ENCODE measurements around the gene DUS1L.

DUS1L gene

DNA sequence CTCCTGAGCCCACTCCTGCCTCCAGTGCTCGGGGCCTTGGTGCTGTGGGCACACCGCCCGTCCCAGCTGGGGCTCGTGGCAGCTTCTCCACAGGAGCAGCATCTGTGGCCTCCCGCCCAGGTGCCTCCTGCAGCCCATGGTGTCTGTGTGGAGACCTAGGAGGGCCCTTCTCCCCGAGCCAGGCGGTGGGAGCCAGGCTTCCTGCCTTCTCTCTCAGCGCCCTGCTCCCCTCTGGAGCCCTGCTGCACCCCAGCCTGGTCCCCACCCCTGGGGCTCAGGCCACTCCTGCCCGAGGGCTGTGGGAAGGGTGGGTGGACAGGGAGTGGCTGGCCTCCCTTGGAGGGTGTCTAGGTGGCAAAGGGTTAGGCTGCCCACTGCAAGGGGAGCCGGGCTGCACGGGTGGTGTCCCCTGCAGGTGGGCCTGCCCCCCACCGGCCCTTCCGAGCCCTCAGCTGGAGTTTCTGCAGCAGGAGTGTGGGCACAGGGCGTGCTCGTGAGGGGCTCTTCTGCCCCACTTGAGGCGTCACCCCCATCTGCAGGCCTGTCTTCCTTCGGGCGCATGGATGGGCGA lies 53.9 kb downstream of the DUS1L start:
- DNase-seq, result no peak

DNA sequence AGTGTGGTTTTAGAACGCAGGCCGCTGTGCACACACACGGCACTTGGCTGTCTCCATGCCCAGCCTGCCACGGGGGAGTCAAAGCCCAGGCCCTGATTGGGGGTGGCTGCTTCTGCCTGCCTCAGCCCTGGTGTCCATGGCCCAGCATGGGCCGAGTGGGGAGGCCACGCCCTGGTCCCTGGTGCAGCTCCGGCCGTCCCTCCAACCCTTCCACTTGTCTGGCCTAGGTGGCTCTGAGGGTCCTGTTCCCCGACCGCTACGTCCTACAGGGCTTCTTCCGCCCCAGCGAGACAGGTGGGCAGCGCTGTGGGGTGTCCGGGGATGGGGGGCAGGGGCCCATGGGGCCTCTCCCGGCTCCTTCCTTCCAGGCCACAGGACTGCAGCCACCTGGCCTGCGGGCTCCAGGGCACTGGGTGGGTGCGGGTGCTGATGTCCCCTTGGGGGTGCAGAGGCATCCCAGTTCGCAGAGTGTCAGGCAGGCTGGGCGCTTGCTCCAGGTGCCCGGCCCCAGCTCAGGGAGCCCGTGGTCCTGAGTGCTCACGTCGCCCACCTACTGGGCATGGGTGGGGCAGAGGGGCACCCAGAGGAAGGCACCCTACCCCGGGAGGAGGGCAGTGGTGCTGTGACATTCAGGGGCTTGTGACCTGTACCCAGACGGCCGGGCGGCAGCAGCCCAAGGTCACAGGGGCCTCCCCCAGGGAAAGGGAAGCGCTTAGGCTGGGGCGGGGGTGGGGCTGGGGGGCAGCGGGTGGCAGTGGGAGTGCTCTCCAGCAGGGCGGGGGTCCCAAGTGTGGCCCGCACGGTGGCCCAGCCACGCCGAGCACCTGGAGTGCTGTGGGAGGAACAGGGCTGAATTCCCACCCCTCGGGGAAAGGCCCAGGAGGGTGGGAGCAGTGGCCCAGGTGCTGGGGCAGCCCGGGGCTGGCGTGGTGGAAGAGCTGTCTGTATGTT lies 54.8 kb downstream of the DUS1L start:
- no peak for DNase-seq

- no peak for DNase-seq
Measured at GRCh38 chr17:82009413-82009812, 56.2 kb downstream of the DUS1L start.

DNA sequence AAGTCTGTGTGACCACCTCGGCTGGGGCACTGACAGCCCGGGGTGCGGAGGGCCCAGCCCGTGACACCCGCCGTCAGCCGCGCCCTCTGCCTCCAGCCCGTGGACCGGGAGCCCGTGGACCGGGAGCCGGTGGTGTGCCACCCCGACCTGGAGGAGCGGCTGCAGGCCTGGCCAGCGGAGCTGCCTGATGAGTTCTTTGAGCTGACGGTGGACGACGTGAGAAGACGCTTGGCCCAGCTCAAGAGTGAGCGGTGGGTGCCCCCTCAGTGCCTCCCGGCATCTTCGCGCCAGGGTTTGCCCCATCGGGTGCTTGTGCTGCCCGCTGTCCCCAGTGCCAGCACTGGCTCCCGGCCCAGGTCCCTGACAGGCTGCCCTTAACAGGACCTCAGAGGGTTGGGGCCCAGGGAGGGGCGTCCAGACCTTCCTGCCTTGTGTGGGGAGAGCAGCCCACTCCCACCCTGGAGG lies 56.6 kb downstream of the DUS1L start:
- no peak for DNase-seq

DNA sequence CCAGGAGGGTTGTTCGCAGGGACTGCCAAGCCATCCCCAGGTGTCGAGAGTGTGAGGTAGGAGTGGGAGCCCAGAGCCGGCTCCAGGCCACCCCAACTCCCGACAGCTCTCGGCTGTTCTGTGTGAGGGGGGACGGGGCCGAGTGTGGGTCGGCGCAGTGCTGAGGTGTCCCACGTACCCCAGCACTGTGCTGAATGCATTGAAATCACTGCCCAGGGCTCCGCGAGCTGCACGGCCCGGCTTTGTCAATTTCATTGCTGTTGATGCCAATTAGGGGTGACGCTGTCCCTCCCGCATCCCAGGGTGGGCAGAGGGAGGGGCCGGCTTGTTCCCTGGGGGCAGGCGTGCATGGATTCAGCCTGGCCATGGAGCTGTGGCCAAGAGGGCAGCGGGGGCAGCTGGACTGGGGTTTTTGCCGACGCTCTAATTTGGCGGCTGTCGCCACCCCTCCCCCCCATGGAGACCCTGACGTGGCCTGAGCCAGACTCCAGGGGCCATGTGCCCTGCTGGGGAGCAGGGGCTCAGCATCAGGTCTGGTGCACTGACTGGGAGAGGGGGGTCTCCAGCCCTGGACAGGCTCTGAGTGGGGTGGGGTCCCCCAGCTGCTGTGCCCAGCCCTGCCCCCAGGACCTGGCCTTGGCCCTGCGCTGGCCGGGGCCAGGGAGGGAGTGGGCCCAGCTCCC lies 57.2 kb downstream of the DUS1L start:
- no peak for DNase-seq

All from activated T-cell treated with anti-CD3 and anti-CD28 coated beads, Interleukin-2, amount 50 U/mL, for 48 hours (primary cell).